ENCODE results near the gene STK32A. TPM values are rescaled to one million over a fixed set of nuclear protein-coding genes. Genes with fewer than 3 reads are reported as not detected.

STK32A gene
- polyA plus RNA-seq, 1 donor (not counting 4 experiments of a cell fraction or from before 2014, with no cell fraction given) = 0.01 TPM

- Histone ChIP-seq H2AFZ (ENCODE audit: control insufficient read depth, low read length) (no peak overlapping the region), H4K20me1 (ENCODE audit: control insufficient read depth, extremely low read depth, insufficient read depth, low read length) (no peaks in the 10 kb centered on the region), H3K9ac (ENCODE audit: control insufficient read depth, extremely low read depth, insufficient read depth, low read length) (no peak overlapping the region), H3K9me3 (ENCODE audit: control insufficient read depth, low read depth, low read length) (no peaks in the 10 kb centered on the region), H3K4me1 (ENCODE audit: control insufficient read depth, extremely low read depth, insufficient read depth, low read length) (no peaks in the 10 kb centered on the region), H3K79me2 (ENCODE audit: control insufficient read depth, insufficient read depth, low read length) (no peaks in the 10 kb centered on the region), H3K27me3 (ENCODE audit: control insufficient read depth, extremely low read depth, insufficient read depth, low read length) (no peaks in the 10 kb centered on the region), H3K4me3 (ENCODE audit: control insufficient read depth in 2 of 3, extremely low read depth in 1 of 3, insufficient read depth in 2 of 3, low read depth in 1 of 3, low read length in 3 of 3) (no peak overlapping the region), H3K27ac (ENCODE audit: control insufficient read depth, insufficient read depth, low read length) (no peak overlapping the region), H3K4me2 (ENCODE audit: control insufficient read depth, extremely low read depth, insufficient read depth, low read depth, low read length) (no peak overlapping the region), H3K36me3 (ENCODE audit: control insufficient read depth in 2 of 2, extremely low read depth in 1 of 2, insufficient read depth in 2 of 2, low read length in 2 of 2) (no peaks in the 10 kb centered on the region), H3K9me1 (ENCODE audit: control insufficient read depth, extremely low read depth, insufficient read depth, low read length) (no peaks in the 10 kb centered on the region)
- DNase-seq (ENCODE audit: low read depth, low spot score) (no peak), FAIRE-seq (no peak)
- dilution Hi-C loops (cut with MboI; ENCODE audit: extremely low pct_ligation_motif_present, low sequenced_read_pairs) = no loop called here
- TF ChIP-seq, protein P1, sequence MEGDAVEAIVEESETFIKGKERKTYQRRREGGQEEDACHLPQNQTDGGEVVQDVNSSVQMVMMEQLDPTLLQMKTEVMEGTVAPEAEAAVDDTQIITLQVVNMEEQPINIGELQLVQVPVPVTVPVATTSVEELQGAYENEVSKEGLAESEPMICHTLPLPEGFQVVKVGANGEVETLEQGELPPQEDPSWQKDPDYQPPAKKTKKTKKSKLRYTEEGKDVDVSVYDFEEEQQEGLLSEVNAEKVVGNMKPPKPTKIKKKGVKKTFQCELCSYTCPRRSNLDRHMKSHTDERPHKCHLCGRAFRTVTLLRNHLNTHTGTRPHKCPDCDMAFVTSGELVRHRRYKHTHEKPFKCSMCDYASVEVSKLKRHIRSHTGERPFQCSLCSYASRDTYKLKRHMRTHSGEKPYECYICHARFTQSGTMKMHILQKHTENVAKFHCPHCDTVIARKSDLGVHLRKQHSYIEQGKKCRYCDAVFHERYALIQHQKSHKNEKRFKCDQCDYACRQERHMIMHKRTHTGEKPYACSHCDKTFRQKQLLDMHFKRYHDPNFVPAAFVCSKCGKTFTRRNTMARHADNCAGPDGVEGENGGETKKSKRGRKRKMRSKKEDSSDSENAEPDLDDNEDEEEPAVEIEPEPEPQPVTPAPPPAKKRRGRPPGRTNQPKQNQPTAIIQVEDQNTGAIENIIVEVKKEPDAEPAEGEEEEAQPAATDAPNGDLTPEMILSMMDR (optimal IDR thresholded peaks at IDR 0.05 in 1 of 3, IDR thresholded peaks at IDR 0.05 in 1 of 3, conservative IDR thresholded peaks at IDR 0.05 in 1 of 3; ENCODE audit: extremely low read depth in 1 of 3, insufficient read depth in 2 of 3, low read length in 3 of 3) = no peak
- TF ChIP-seq EZH2 (IDR thresholded peaks at IDR 0.05; ENCODE audit: low read length) = no peak
Observed at GRCh38 chr5:147388184-147389108, 153.6 kb downstream of the STK32A start.

DNA sequence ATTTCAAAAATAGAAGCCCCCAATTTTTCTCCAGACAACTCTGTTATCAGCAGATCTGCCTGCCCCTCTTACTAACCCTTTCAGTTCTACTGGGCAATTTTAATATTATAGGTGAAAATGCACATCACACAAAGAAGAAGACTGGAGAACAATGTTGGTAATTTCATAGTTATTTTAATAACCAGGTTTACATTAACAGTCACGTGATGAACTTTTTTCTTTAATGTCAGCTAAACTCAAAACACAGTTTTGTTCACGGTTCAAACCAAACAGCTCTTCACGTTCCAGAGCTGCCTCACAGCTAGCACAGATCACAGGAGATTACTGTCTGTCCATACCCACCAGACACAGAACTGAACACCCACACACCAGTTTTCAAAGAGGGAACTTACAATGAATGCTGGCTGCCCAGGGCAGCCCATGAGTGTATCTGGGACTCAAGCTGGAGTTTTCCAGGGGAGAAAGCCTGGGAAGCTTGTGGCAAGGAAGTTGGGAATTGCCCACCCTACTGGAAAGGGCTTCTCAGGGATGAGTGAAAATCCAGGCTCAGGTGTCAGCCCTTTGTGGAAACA, 155.9 kb downstream of the STK32A start:
- no peak for DNase-seq (ENCODE audit: low read depth, low spot score)
- Histone ChIP-seq H3K9me3 (ENCODE audit: control insufficient read depth, low read depth, low read length) (no peaks in the 10 kb centered on the region), H3K9ac (ENCODE audit: control insufficient read depth, extremely low read depth, insufficient read depth, low read length) (no peak overlapping the region), H3K4me3 (ENCODE audit: control insufficient read depth in 2 of 3, extremely low read depth in 1 of 3, insufficient read depth in 2 of 3, low read depth in 1 of 3, low read length in 3 of 3) (no peak overlapping the region), H3K36me3 (ENCODE audit: control insufficient read depth in 2 of 2, extremely low read depth in 1 of 2, insufficient read depth in 2 of 2, low read length in 2 of 2) (no peaks in the 10 kb centered on the region), H3K27me3 (ENCODE audit: control insufficient read depth, extremely low read depth, insufficient read depth, low read length) (no peaks in the 10 kb centered on the region), H3K4me1 (ENCODE audit: control insufficient read depth, extremely low read depth, insufficient read depth, low read length) (no peaks in the 10 kb centered on the region), H3K27ac (ENCODE audit: control insufficient read depth, insufficient read depth, low read length) (no peak overlapping the region), H3K9me1 (ENCODE audit: control insufficient read depth, extremely low read depth, insufficient read depth, low read length) (no peaks in the 10 kb centered on the region), H2AFZ (ENCODE audit: control insufficient read depth, low read length) (no peak overlapping the region), H4K20me1 (ENCODE audit: control insufficient read depth, extremely low read depth, insufficient read depth, low read length) (no peaks in the 10 kb centered on the region), H3K79me2 (ENCODE audit: control insufficient read depth, insufficient read depth, low read length) (no peaks in the 10 kb centered on the region), H3K4me2 (ENCODE audit: control insufficient read depth, extremely low read depth, insufficient read depth, low read depth, low read length) (no peak overlapping the region)
- FAIRE-seq = no peak
- TF ChIP-seq, protein P1 (optimal IDR thresholded peaks at IDR 0.05 in 1 of 3, IDR thresholded peaks at IDR 0.05 in 1 of 3, conservative IDR thresholded peaks at IDR 0.05 in 1 of 3; ENCODE audit: extremely low read depth in 1 of 3, insufficient read depth in 2 of 3, low read length in 3 of 3) = no peak
- TF ChIP-seq EZH2 (IDR thresholded peaks at IDR 0.05; ENCODE audit: low read length) = no peak
- dilution Hi-C loops (cut with MboI; ENCODE audit: extremely low pct_ligation_motif_present, low sequenced_read_pairs) = no loop called here

All from keratinocyte (primary cell).